Loucy (cell line): Measurements from ENCODE around the gene UNC80.

ENCODE experiments used
- H2AFZ ChIP-seq: fragments of 200-600 bp; sonication (generic); 2 replicates; pipeline ENCODE4 v1.6.0; 2016; ENCODE audit warnings: antibody characterized with exemption, mild to moderate bottlenecking, low read length, moderate library complexity
- H3F3A ChIP-seq: fragments of 200-600 bp; 2 replicates; pipeline ENCODE4 v1.6.0; 2016; ENCODE audit warnings: antibody characterized with exemption, low read depth, mild to moderate bottlenecking
- H3K27me3 ChIP-seq: fragments of 200-600 bp; sonication (generic); 2 replicates; pipeline ENCODE4 v1.6.1; 2014; ENCODE audit warnings: low read length, mild to moderate bottlenecking; ENCODE audit not compliant: insufficient read depth, poor library complexity, severe bottlenecking
- H3K36me3 ChIP-seq: fragments of 200-600 bp; sonication (generic); 2 replicates; pipeline ENCODE4 v1.6.1; 2016; ENCODE audit warnings: low read length; ENCODE audit not compliant: insufficient read depth
- H3K4me1 ChIP-seq: fragments of 200-600 bp; sonication (generic); 2 replicates; pipeline ENCODE4 v1.5.1; 2014; ENCODE audit warnings: low read length, mild to moderate bottlenecking; ENCODE audit not compliant: insufficient read depth, poor library complexity, severe bottlenecking
- H3K4me2 ChIP-seq: fragments of 200-600 bp; sonication (generic); 2 replicates; pipeline ENCODE4 v1.6.0; 2014; ENCODE audit warnings: antibody characterized with exemption, low read length, low read depth, mild to moderate bottlenecking; ENCODE audit not compliant: poor library complexity, severe bottlenecking
- H3K4me3 ChIP-seq: fragments of 200-600 bp; sonication (generic); 2 replicates; pipeline ENCODE4 v1.5.1; 2014; ENCODE audit warnings: low read length, mild to moderate bottlenecking, mixed read lengths; ENCODE audit not compliant: poor library complexity, severe bottlenecking
- H3K79me2 ChIP-seq: fragments of 200-600 bp; sonication (generic); 2 replicates; pipeline ENCODE4 v1.6.1; 2014; ENCODE audit warnings: low read length; ENCODE audit not compliant: insufficient read depth
- H3K9ac ChIP-seq: fragments of 200-600 bp; sonication (generic); 2 replicates; pipeline ENCODE4 v1.6.0; 2014; ENCODE audit warnings: mild to moderate bottlenecking, low read depth, low read length, moderate library complexity; ENCODE audit not compliant: poor library complexity, severe bottlenecking
- H3K9me2 ChIP-seq: fragments of 200-600 bp; sonication (generic); replicated peaks from 2 replicates; pipeline ENCODE4 v1.6.1; 2016; ENCODE audit warnings: low read depth, low read length, mixed read lengths
- H3K9me3 ChIP-seq: fragments of 200-600 bp; sonication (generic); 2 replicates; pipeline ENCODE4 v1.6.1; 2014; ENCODE audit warnings: mild to moderate bottlenecking, antibody characterized with exemption, low read length, low read depth; ENCODE audit not compliant: insufficient read depth
- H4K20me1 ChIP-seq: fragments of 200-600 bp; sonication (generic); 2 replicates; pipeline ENCODE4 v1.6.0; 2014; ENCODE audit warnings: antibody characterized with exemption, low read length, mild to moderate bottlenecking; ENCODE audit not compliant: insufficient read depth, poor library complexity, severe bottlenecking
- EZH2phosphoT487 ChIP-seq: fragments of 200-600 bp; IDR thresholded peaks from 2 replicates; pipeline ENCODE4 v1.6.1; 2018; ENCODE audit warnings: antibody characterized with exemption, mild to moderate bottlenecking, moderate library complexity, borderline replicate concordance
- TF ChIP-seq, protein P1 (sequence below): fragments of 200-600 bp; sonication (generic); conservative IDR thresholded peaks from 2 replicates; pipeline ENCODE4 v1.5.1; 2014; ENCODE audit warnings: mild to moderate bottlenecking, antibody characterized with exemption, low read length

The UNC80 gene

DNA sequence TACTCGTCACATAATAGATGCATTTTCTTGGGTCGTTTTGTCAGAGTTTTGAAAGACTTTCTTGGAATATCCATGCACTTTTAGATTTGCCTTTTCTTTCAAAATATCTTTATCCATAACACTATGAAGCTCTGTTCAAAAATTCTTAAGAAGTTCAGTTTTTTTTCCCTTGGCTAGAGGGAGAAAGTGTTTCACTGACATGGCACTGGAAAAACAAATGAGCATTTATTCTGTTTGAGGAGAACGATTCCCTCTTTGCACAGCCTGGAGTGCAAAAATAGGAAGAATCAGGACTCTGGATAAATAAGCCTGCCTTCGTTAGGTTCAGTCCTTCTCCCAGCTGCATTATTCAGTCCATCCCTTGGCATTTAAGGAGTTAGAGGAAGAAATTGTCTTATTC lies 139.9 kb downstream of the UNC80 start:
- no peak for TF ChIP-seq EZH2phosphoT487
- TF ChIP-seq, protein P1, sequence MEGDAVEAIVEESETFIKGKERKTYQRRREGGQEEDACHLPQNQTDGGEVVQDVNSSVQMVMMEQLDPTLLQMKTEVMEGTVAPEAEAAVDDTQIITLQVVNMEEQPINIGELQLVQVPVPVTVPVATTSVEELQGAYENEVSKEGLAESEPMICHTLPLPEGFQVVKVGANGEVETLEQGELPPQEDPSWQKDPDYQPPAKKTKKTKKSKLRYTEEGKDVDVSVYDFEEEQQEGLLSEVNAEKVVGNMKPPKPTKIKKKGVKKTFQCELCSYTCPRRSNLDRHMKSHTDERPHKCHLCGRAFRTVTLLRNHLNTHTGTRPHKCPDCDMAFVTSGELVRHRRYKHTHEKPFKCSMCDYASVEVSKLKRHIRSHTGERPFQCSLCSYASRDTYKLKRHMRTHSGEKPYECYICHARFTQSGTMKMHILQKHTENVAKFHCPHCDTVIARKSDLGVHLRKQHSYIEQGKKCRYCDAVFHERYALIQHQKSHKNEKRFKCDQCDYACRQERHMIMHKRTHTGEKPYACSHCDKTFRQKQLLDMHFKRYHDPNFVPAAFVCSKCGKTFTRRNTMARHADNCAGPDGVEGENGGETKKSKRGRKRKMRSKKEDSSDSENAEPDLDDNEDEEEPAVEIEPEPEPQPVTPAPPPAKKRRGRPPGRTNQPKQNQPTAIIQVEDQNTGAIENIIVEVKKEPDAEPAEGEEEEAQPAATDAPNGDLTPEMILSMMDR = no peak
- no peaks in the 10 kb centered on the region for H3K9me2 ChIP-seq
- H3K79me2 ChIP-seq = no peaks in the 10 kb centered on the region
- H3F3A ChIP-seq = no peaks in the 10 kb centered on the region
- no peak overlapping the region for H3K4me3 ChIP-seq
- H3K9me3 ChIP-seq = no peaks in the 10 kb centered on the region
- no peak overlapping the region for H2AFZ ChIP-seq
- H3K36me3 ChIP-seq = no peaks in the 10 kb centered on the region
- H3K27me3 ChIP-seq = no peaks in the 10 kb centered on the region
- H3K4me2 ChIP-seq = no peak overlapping the region
- no peak overlapping the region for H3K9ac ChIP-seq
- H4K20me1 ChIP-seq = no peaks in the 10 kb centered on the region
- no peaks in the 10 kb centered on the region for H3K4me1 ChIP-seq

DNA sequence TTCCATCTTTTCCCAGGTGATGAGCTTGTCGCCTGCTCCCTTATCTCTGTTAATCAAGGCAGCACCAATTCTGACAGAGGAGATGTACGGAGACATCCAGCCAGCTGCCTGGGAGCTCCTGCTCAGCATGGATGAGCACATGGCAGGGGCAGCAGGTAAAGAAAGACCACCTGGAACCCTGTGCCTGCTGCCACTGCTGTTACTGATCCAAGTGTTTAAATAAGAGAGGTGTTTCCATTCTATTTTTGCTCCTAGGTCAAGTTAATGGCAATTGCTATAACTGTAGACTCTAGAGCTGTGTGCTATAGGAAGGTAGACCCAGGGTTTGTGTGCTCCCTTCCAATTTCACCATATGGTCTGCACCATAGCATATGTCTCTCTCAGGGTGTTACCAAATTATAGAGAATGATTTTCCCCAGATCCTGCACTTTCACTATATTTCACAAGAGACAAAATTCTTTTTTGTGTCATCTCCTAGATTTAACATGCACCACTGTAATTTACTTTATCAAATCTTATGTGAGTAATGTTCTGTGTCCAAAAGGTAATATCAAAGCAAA lies 142.2 kb downstream of the UNC80 start:
- Histone ChIP-seq H3K9me2 (no peaks in the 10 kb centered on the region), H3K9ac (no peak overlapping the region), H2AFZ (no peak overlapping the region), H4K20me1 (no peaks in the 10 kb centered on the region), H3K4me1 (no peaks in the 10 kb centered on the region), H3F3A (no peaks in the 10 kb centered on the region), H3K9me3 (no peaks in the 10 kb centered on the region), H3K79me2 (no peaks in the 10 kb centered on the region), H3K4me2 (no peak overlapping the region), H3K27me3 (no peaks in the 10 kb centered on the region), H3K4me3 (no peak overlapping the region), H3K36me3 (no peaks in the 10 kb centered on the region)
- no peak for TF ChIP-seq EZH2phosphoT487
- TF ChIP-seq, protein P1 = no peak

DNA sequence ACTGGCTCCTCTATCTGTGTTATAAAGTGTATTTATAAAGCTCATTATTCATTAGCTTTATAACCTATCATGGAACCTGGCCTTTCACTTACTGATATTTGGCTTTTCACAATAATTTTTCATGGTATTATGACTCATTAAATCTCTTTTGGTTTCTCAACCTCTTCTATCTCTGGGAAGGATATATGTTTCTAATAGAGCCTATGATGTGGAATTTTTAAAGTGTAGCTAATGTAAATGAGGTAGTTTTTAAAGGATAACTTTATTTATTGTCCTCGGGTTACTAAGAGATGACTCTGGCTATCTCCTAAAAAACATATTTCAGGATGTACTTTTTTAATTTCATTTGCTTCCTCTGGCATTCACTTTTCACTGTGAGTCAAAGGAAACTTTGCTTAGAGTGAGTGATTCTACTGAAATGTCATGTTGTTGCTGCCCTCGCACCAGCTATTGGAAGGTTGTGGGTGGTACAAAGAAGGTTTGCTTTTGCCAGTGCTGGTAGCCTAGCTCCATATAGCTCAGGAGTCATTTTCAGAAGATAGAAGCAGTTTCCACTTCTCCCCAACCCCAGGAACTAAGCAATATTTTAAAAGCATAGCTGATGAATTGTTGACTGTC lies 145.6 kb downstream of the UNC80 start:
- H3K9me3 ChIP-seq = no peaks in the 10 kb centered on the region
- H3K36me3 ChIP-seq = no peaks in the 10 kb centered on the region
- H3K4me3 ChIP-seq = no peak overlapping the region
- H3K9ac ChIP-seq = no peak overlapping the region
- H4K20me1 ChIP-seq = no peaks in the 10 kb centered on the region
- H3K79me2 ChIP-seq = no peaks in the 10 kb centered on the region
- H3K27me3 ChIP-seq = no peaks in the 10 kb centered on the region
- H3F3A ChIP-seq = no peaks in the 10 kb centered on the region
- TF ChIP-seq, protein P1 = no peak
- TF ChIP-seq EZH2phosphoT487 = no peak
- H3K4me1 ChIP-seq = no peaks in the 10 kb centered on the region
- H2AFZ ChIP-seq = no peak overlapping the region
- H3K4me2 ChIP-seq = no peak overlapping the region
- H3K9me2 ChIP-seq = no peaks in the 10 kb centered on the region
